Stimulated activated CD4-positive, alpha-beta T cell treated with anti-CD3 and anti-CD28 coated beads, Interleukin-4, amount 100 ng/mL, for 1 hour (primary cell): ENCODE measurements around the gene FAM89B.
A peak's percentile ranks its signal among the peaks of the same experiment; 100 is the strongest.

ENCODE experiments used
- DNase-seq: peaks from one replicate; pipeline ENCODE4 v3.0.0-alpha.2; 2020

Gene FAM89B

GRCh38 chr11:65575568-65576231, 3.4 kb downstream of the FAM89B start, which contains the start of gene EHBP1L1:
Gene EHBP1L1, plus strand, starts transcription at chr11:65576053. Its CDS starts 250 bp downstream, at chr11:65576303.
- DNase-seq, result peak; percentile 71

GRCh38 chr11:65576232-65576866, 4.0 kb downstream of the FAM89B start:
- no peak for DNase-seq

GRCh38 chr11:65576867-65577755, 4.8 kb downstream of the FAM89B start:
- peak; percentile 43 for DNase-seq

- DNase-seq, result no peak
These were observed 5.4 kb downstream of the FAM89B start for GRCh38 chr11:65577756-65578109.

GRCh38 chr11:65578134-65578533, 5.8 kb downstream of the FAM89B start:
- DNase-seq, result no peak

GRCh38 chr11:65578667-65579066, 6.3 kb downstream of the FAM89B start:
- DNase-seq, result no peak

GRCh38 chr11:65579291-65579690, 7.0 kb downstream of the FAM89B start:
- no peak for DNase-seq

- no peak for DNase-seq
These were observed 7.8 kb downstream of the FAM89B start for GRCh38 chr11:65580031-65580692.

- no peak for DNase-seq
These were observed 8.4 kb downstream of the FAM89B start for GRCh38 chr11:65580756-65581155.

GRCh38 chr11:65581928-65582327, 9.6 kb downstream of the FAM89B start:
- no peak for DNase-seq

GRCh38 chr11:65583589-65583988, 11.3 kb downstream of the FAM89B start:
- no peak for DNase-seq

- no peak for DNase-seq
These were observed 11.8 kb downstream of the FAM89B start for GRCh38 chr11:65584106-65584505.

- no peak for DNase-seq
These were observed 12.4 kb downstream of the FAM89B start for GRCh38 chr11:65584723-65585171.

- no peak for DNase-seq
These were observed 13.3 kb downstream of the FAM89B start for GRCh38 chr11:65585396-65586246.

GRCh38 chr11:65586247-65586630, 13.9 kb downstream of the FAM89B start:
- DNase-seq, result no peak

GRCh38 chr11:65586676-65587075, 14.3 kb downstream of the FAM89B start:
- DNase-seq, result no peak

GRCh38 chr11:65588199-65589054, 16.1 kb downstream of the FAM89B start:
- DNase-seq, result peak; percentile 72

- DNase-seq, result no peak
These were observed 17.3 kb downstream of the FAM89B start for GRCh38 chr11:65589444-65590239.

GRCh38 chr11:65590240-65590738, 18.0 kb downstream of the FAM89B start:
- no peak for DNase-seq
